Gastroesophageal sphincter (tissue), 3 donors: ENCODE measurements around the gene CYB561A3.

ENCODE experiments used
- POLR2A ChIP-seq, 2 donors: fragments of 450-650 bp; IDR thresholded peaks; one replicate each; pipeline ENCODE4 v1.6.1; 2017; ENCODE audit warnings: antibody characterized with exemption in 2 of 2, mild to moderate bottlenecking in 2 of 2, moderate library complexity in 1 of 2
- TF ChIP-seq, protein P1 (sequence below), 4 experiments: fragments of 200-600 bp in 2 of 4; fragments of 450-650 bp in 2 of 4; sonication (generic) in 1 of 4; IDR thresholded peaks; one replicate each; pipeline ENCODE4 v1.5.1; 2017 to 2019; ENCODE audit warnings: antibody characterized with exemption in 4 of 4, mild to moderate bottlenecking in 2 of 4, moderate library complexity in 2 of 4

DNA sequence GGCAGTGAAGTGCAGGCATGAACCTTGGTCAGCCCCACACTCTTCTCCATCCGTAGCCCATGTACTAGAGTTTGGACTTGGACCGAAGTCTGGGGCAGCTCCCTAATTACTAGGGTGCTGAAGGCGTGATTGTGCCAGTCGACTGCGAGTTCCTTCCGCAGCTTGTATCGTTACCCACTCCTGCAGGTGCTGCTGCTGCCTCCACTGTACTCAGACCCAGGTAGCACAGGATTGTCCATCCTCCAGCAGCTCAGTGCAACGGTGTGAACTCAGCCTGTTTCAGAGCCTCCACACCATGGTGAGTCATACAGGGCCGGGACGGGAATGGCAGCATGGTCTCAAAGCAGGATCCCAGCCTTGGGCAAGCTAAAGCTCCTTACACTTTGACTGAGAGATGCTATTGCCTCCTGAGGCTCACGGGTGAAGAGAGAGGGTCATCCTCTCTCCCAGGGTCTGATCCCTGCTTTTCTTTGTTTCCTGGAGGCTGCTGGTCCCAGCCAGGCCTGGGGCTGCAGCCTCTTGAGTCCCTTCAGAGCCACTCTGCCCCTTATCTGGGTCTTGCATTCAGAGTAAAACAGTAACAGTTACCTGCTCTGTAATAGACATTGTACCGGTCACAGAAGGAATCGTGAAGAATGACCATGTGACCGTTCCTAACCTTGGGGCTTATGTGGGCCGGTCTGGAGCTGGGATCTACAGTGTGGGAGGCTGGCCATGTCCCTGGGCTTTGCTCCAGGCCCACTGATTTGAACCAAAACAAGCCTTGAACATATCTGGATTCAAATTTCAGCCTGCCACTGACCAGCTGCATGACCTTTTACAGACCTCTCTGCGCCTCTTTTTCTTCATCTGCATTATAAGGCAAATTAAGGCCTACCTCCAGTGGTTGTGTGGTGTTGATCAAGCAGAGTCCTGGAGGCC is 27.0 kb downstream of the CYB561A3 start:
- no peak for TF ChIP-seq POLR2A (IDR thresholded peaks at IDR 0.05)
- TF ChIP-seq, protein P1, sequence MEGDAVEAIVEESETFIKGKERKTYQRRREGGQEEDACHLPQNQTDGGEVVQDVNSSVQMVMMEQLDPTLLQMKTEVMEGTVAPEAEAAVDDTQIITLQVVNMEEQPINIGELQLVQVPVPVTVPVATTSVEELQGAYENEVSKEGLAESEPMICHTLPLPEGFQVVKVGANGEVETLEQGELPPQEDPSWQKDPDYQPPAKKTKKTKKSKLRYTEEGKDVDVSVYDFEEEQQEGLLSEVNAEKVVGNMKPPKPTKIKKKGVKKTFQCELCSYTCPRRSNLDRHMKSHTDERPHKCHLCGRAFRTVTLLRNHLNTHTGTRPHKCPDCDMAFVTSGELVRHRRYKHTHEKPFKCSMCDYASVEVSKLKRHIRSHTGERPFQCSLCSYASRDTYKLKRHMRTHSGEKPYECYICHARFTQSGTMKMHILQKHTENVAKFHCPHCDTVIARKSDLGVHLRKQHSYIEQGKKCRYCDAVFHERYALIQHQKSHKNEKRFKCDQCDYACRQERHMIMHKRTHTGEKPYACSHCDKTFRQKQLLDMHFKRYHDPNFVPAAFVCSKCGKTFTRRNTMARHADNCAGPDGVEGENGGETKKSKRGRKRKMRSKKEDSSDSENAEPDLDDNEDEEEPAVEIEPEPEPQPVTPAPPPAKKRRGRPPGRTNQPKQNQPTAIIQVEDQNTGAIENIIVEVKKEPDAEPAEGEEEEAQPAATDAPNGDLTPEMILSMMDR (IDR thresholded peaks at IDR 0.05), result no peak
